Measurements from ENCODE around the gene CACNA1H.
"Not testable (repeated sequence)": the region's sequence is repeated elsewhere in the genome, so short reads cannot be mapped to it uniquely, and the experiment has no call there.

The CACNA1H gene

DNA sequence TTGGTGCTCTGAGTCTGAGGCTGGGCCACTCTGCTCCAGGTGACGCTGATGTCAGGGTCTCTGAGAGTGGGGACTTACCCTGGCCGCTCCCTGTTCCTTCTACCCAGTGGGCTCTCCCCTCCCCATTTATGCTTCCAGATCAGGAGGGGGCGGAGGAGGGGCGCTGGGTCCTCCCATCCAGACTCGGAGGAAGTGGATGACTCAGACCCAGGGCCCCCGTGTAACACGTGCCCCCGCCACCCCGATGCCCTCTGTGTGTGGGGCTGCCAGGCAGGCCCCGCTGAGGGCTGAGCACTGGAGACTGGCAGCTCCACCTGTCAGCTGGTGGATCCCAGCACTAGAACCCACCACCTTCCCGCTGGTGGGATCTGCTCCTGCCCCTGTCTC lies 77.2 kb downstream of the CACNA1H start, which contains the start of gene TPSB2:
Gene TPSB2, minus strand, starts transcription at position 101 of the 387 bp plus-strand sequence. CDS start 233 bp downstream, outside the sequence.
- not testable (repeated sequence) for DNase-seq

DNA sequence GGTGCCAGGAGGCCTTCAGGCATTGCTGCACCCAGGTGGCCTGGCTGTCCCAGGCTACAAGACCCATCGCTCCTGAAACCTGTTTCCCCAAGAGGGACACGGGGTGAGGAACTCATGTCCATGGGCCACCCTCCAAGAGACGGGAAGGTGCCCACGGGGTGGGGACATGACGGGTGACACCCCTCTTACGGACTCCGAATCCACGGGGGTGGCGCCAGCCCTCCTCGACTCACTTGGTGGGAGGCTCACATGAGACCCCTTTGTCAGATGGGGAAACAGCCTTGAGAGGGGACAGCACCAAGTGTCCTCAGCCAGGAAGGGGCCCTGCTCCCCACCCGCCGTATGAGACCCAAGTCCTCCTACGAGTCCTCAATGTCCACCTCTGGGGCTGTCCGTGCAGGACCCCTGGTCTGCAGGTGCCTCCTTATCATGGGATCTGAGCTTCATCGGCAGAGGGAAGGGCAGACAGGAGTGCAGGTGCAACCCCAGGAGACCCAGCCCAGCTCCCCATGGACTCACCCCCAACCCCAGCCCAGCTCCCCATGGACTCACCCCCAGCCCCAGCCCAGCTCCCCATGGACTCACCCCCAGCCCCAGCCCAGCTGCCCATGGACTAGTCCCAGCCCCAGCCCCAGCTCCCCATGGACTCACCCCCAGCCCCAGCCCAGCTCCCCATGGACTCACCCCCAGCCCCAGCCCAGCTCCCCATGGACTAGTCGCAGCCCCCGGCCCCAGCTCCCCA lies 77.7 kb downstream of the CACNA1H start:
- not testable (repeated sequence) for DNase-seq

DNA sequence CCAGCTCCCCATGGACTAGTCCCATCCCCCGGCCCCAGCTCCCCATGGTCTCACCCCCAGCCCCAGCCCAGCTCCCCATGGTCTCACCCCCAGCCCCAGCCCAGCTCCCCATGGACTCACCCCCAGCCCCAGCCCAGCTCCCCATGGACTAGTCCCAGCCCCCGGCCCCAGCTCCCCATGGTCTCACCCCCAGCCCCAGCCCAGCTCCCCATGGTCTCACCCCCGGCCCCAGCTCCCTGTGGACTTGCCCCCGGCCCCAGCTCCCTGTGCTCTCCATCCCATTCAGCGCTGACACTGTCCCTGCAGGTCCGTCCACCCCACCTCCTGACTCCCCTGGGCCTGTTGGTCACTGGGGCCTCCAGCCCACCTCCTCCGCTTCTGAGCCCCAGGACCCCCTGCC lies 78.4 kb downstream of the CACNA1H start:
- DNase-seq = not testable (repeated sequence)

DNA sequence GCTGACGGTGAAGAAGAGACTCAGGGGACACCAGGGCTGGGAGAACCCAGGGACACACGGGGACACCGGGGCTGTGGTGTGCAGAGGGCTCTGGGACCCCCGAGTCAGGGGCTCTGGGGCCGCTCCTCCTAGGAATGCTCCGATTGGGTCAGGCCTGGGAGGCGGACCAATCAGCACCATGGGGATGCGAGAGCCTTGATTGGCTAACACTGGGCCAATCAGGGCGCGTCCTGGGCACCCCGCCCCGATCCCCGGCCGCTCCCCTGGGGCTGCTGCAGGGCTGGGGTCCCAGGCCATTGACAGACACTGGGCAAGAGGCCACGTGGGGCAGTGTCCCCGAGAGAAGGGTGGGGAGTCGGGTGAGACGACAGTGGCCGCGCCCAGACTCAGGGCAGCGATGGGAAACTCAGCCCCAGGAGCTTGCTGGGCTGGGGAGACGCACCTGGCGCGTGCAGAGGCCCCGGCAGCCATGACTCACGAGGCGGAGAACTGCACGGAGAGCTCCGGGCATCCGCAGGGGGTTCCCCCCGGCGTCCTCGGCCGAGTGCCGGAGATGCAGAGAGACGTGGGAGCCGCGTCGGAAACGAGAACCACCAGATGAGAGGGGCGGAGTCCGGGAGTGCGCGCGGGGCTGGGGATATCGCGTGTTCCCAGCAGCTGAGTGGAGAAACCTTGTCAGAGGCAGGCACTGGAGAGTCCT lies 79.3 kb downstream of the CACNA1H start:
- DNase-seq = not testable (repeated sequence)

DNA sequence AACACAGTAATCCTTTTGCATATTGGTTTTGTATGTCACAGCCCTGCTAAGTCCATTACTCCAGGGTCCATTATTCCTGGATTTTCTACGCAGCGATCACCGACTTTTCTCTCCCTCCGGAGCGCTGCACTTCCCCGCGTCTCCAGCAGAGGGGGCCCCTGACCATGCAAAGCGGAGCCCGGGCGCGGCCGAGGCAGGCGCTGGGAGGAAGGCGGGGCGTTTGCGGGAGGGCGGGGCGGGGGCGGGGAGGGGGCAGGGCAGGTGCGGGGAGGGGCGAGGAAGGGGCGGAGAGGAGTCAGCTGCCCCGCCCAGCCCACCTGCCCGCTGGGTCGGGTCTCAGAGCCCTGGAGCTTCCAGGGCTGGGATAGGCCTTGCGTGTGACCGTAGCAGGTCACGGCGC lies 83.8 kb downstream of the CACNA1H start:
- DNase-seq = not testable (repeated sequence)

DNA sequence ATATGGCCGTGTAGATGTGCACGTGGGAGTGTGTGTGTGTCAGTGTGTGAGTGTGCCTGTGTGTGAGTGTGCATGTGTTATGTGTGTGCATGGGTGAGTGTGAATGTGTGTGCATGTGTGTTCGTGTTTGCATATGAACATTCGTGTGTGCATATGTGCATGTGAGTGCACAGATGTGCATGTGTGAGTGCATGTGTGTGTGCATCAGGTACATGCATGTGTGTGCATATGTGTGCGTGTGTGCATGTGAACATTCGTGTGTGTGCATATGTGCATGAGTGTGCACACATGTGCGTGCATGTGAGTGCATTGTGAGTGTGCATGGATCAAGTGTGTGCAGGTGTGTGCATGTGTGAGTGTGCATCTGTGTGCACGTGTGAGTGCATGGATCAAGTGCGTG lies 85.1 kb downstream of the CACNA1H start:
- no peak for DNase-seq

DNA sequence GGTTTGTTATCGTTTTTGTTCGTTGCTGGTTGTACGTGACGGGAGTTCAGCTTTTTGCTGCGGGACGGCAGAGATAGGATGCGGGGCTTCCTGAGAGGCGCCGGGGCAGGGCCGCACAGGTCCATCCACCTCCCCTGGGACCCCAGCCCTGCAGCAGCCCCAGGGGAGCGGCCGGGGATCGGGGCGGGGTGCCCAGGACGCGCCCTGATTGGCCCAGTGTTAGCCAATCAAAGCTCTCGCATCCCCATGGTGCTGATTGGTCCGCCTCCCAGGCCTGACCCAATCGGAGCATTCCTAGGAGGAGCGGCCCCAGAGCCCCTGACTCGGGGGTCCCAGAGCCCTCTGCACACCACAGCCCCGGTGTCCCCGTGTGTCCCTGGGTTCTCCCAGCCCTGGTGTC lies 86.0 kb downstream of the CACNA1H start:
- DNase-seq = not testable (repeated sequence)

DNA sequence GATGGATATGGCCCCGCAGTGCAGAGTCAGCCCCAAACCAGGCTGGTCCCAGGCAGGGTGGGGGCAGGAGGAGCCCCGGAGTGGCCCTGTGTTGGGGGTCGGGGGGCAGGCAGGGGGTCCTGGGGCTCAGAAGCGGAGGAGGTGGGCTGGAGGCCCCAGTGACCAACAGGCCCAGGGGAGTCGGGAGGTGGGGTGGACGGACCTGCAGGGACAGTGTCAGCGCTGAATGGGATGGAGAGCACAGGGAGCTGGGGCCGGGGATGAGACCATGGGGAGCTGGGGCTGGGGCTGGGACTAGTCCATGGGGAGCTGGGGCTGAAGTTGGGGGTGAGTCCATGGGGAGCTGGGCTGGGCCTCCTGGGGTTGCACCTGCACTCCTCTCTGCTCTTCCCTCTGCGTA lies 86.7 kb downstream of the CACNA1H start:
- DNase-seq = not testable (repeated sequence)

DNA sequence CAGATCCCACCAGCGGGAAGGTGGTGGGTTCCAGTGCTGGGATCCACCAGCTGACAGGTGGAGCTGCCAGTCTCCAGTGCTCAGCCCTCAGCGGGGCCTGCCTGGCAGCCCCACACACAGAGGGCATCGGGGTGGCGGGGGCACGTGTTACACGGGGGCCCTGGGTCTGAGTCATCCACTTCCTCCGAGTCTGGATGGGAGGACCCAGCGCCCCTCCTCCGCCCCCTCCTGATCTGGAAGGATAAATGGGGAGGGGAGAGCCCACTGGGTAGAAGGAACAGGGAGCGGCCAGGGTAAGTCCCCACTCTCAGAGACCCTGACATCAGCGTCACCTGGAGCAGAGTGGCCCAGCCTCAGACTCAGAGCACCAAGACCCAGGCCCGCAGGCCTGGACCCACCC lies 87.5 kb downstream of the CACNA1H start, which contains the start of gene TPSAB1:
Gene TPSAB1, plus strand, starts transcription at position 270 of the 400 bp plus-strand sequence. CDS start 234 bp downstream, outside the sequence.
- DNase-seq = not testable (repeated sequence)

DNA sequence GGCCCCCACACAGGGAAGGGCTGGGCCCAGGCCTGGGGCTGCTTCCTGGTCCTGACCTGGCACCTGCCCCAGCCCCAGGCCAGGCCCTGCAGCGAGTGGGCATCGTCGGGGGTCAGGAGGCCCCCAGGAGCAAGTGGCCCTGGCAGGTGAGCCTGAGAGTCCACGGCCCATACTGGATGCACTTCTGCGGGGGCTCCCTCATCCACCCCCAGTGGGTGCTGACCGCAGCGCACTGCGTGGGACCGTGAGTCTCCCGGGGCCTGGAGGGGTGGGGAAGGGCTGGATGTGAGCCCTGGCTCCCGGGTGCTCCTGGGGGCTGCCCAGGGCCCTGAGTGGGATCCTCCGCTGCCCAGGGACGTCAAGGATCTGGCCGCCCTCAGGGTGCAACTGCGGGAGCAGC lies 88.2 kb downstream of the CACNA1H start:
- DNase-seq = not testable (repeated sequence)

DNA sequence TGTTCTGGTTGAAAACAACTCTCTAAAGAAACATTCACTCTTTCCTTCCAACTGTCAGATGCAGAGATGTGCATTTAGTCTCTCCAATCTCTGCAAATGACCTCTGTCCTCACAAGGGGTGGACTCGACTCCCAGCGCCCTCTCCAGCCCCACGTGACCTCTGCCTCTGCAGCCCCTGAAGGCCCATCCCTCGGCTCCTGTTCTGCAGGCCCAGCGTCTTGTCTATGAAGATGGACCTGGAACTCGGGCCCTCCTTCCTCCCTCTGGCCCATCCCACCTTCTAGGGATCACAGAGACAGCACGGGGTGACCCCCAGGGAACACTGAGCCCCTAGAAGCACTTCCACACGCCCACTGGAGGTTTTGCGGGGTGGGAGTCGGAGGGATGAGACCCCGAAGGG lies 90.5 kb downstream of the CACNA1H start:
- not testable (repeated sequence) for DNase-seq

DNA sequence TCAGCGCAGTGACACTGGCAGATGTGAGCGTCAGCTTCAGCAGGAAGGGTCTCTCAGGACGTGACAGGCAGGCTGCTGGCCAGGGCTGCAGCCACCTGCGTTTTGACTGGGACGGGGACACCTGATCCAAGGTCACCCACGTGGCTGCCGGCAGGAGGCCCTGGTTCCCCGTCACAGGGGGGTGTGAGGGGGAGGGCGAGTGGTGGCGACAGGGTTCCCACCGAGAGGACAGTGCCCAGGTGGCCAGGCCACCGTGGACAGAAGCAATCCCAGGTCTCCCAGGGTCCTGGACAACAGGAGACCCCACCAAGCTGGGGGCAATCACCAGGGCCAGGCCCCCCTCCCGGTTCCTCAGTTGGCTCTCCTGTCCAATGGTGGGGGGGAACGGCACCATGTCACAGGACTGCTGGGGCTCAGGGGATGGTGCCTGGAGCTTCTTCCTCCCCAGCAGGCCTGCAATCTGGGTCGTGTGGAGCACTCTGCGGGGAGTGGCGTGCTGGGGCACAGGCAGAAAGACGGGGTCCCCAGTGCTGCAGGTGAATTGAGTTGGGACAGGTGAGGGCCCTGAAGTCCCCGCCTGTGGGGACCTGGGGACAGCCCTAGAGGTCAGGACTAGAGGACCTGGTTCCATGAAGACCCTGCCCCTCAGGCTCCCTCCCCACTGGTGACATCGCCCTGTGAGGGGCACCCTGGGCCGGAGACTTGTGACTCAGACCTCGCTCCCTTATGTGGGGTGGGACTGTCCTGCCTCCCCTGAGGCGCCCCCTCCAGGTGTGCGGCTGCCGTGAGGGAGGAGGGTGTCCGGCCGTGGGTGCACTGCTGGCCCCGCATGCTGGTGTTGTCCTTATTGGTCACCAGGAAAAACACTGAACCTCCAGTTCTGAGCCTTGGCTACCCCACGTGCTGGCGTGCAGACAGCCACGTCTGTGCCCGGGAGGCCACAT lies 91.3 kb downstream of the CACNA1H start:
- not testable (repeated sequence) for DNase-seq

DNA sequence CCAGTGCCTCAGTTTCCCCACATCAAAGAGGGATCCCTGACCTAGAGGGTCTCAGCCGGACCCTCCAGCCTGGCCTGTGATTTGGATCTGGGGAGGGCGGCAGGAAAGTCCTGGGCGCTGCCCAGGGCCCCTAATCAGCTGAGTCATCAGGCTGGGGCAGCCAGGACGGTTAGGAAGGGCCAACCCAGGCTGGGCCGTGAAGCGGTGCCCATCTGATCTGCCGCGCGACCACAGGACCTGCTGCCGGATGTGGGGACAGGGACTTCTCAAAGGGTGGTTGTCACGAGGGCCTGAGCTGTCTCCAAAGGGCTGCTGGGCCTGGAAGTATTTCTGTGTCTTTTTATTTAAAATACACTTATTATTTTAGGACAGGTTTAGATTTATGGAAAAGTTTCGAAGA lies 92.0 kb downstream of the CACNA1H start:
- DNase-seq = no peak

DNA sequence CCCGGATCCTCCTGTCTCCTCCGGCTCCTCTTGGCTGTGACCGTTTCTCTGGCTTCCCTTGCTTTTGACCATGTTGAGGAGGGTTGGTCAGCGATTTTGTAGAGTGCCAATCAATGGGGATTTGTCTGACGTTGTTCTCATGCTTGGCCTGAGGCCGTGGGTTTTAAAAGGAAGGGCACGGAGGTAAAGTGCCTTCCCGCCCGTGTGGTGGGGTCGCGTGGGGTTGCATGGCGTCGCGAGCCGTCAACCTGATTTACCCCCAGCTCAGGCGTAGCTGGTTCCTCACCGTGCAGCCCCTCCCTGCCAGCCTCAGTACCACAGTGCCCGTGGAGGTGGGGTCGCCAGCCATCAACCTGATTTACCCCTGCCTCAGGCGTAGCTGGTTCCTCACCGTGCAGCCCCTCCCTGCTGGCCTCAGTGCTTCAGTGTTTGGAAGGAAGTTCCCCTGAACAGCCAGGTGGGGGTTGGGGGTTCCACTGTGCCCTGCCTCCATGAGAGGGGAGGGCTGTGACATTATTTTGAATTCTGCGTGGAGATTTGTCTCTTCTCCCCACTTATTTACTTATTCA lies 92.6 kb downstream of the CACNA1H start:
- no peak for DNase-seq

DNA sequence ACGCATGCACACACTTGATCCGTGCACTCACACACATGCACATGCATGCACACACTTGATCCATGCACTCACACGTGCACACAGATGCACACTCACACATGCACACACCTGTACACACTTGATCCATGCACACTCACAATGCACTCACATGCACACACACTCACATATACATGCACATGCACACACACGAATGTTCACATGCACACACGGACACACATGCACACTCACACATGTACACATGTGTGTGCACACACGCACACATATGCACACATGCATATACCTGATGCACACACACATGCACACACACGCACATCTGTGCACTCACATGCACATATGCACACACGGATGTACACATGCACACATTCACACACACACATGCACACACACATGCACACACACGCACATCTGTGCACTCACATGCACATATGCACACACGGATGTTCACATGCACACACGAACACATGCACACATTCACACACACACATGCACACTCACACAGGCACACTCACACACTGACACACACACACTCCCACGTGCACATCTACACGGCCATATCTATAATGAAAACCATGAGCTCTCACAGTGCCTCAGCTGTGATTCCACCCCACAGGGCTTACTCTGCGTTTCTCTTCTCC lies 95.1 kb downstream of the CACNA1H start:
- DNase-seq = not testable (repeated sequence)

DNA sequence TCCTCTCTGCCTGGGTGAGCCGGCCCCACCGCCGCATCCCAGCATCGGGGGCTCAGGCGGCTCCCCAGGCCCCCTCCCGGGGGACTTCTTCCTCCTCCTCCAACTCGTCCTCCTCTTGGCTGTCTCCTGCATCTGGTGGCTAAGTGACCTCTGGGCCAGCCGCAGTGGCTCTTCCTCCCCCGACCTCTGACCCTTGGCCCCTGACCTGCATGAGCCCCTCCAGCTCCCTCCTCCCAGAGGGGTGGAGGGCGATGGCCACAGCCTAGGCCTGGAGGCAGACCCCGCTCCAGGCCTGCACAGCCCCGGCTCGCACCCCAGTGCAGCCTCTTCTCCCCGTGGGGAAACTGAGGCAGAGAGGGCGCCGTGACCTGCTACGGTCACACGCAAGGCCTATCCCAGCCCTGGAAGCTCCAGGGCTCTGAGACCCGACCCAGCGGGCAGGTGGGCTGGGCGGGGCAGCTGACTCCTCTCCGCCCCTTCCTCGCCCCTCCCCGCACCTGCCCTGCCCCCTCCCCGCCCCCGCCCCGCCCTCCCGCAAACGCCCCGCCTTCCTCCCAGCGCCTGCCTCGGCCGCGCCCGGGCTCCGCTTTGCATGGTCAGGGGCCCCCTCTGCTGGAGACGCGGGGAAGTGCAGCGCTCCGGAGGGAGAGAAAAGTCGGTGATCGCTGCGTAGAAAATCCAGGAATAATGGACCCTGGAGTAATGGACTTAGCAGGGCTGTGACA lies 96.3 kb downstream of the CACNA1H start:
- DNase-seq = not testable (repeated sequence)

DNA sequence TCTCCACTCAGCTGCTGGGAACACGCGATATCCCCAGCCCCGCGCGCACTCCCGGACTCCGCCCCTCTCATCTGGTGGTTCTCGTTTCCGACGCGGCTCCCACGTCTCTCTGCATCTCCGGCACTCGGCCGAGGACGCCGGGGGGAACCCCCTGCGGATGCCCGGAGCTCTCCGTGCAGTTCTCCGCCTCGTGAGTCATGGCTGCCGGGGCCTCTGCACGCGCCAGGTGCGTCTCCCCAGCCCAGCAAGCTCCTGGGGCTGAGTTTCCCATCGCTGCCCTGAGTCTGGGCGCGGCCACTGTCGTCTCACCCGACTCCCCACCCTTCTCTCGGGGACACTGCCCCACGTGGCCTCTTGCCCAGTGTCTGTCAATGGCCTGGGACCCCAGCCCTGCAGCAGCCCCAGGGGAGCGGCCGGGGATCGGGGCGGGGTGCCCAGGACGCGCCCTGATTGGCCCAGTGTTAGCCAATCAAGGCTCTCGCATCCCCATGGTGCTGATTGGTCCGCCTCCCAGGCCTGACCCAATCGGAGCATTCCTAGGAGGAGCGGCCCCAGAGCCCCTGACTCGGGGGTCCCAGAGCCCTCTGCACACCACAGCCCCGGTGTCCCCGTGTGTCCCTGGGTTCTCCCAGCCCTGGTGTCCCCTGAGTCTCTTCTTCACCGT lies 100.9 kb downstream of the CACNA1H start:
- not testable (repeated sequence) for DNase-seq

DNA sequence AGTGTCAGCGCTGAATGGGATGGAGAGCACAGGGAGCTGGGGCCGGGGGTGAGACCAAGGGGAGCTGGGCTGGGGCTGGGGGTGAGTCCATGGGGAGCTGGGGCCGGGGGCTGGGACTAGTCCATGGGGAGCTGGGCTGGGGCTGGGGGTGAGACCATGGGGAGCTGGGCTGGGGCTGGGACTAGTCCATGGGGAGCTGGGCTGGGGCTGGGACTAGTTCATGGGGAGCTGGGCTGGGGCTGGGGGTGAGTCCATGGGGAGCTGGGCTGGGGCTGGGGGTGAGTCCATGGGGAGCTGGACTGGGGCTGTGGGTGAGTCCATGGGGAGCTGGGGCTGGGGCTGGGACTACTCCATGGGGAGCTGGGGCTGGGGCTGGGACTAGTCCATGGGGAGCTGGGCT lies 101.9 kb downstream of the CACNA1H start:
- DNase-seq = not testable (repeated sequence)

DNA sequence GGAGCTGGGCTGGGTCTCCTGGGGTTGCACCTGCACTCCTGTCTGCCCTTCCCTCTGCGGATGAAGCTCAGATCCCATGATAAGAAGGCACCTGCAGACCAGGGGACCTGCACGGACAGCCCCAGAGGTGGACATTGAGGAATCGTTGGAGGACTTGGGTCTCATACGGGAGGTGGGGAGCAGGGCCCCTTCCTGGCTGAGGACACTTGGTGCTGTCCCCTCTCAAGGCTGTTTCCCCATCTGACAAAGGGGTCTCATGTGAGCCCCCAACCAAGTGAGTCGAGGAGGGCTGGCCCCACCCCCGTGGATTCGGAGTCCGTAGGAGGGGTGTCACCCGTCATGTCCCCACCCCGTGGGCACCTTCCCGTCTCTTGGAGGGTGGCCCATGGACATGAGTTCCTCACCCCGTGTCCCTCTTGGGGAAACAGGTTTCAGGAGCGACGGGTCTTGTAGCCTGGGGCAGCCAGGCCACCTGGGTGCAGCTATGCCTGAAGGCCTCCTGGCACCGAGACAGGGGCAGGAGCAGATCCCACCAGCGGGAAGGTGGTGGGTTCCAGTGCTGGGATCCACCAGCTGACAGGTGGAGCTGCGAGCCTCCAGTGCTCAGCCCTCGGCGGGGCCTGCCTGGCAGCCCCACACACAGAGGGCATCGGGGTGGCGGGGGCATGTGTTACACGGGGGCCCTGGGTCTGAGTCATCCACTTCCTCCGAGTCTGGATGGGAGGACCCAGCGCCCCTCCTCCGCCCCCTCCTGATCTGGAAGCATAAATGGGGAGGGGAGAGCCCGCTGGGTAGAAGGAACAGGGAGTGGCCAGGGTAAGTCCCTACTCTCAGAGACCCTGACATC lies 102.6 kb downstream of the CACNA1H start, which contains the start of gene TPSD1:
Gene TPSD1, plus strand, starts transcription at position 794 of the 847 bp plus-strand sequence. CDS start 212 bp downstream, outside the sequence.
- DNase-seq = not testable (repeated sequence)
